Spleen (tissue), 11 donors: ENCODE measurements around the gene IMMP2L. TPM values are rescaled to one million over a fixed set of nuclear protein-coding genes. Genes with fewer than 3 reads are reported as not detected.

Experiments
- DNase-seq: peaks from one replicate; pipeline ENCODE4 v3.0.0-alpha.2; 2020
- H3K27ac ChIP-seq, 8 donors: fragments of 200-600 bp; sonication (generic) in 7 of 8; 1 replicate in 4 of 8; 2 replicates in 4 of 8; pipeline versions ENCODE4 v1.5.0 to v1.8.0; 2016 to 2021; ENCODE audit warnings: inconsistent platforms in 4 of 8, mild to moderate bottlenecking in 4 of 8, moderate library complexity in 1 of 8
- H3K27me3 ChIP-seq, 7 donors: fragments of 200-600 bp; sonication (generic) in 6 of 7; replicated peaks in 1 of 7; 1 replicate in 4 of 7; 2 replicates in 3 of 7; pipeline versions ENCODE4 v1.5.0 to v1.8.0; 2016 to 2021; ENCODE audit warnings: inconsistent platforms in 3 of 7, mild to moderate bottlenecking in 1 of 7
- H3K36me3 ChIP-seq, 6 donors: fragments of 200-600 bp; sonication (generic) in 5 of 6; 1 replicate in 4 of 6; 2 replicates in 2 of 6; pipeline versions ENCODE4 v1.5.0 to v1.8.0; 2016 to 2021; ENCODE audit warnings: inconsistent platforms in 2 of 6
- H3K4me1 ChIP-seq, 6 donors: fragments of 200-600 bp; sonication (generic) in 5 of 6; 1 replicate in 3 of 6; 2 replicates in 3 of 6; pipeline versions ENCODE4 v1.5.0 to v1.8.0; 2016 to 2021; ENCODE audit warnings: inconsistent platforms in 3 of 6
- H3K4me3 ChIP-seq, 8 donors: fragments of 200-600 bp; sonication (generic) in 7 of 8; 1 replicate in 4 of 8; 2 replicates in 4 of 8; pipeline versions ENCODE4 v1.5.0 to v1.8.0; 2016 to 2021; ENCODE audit warnings: inconsistent platforms in 4 of 8, mild to moderate bottlenecking in 4 of 8, moderate library complexity in 2 of 8
- H3K9me3 ChIP-seq, 8 donors: fragments of 200-600 bp; sonication (generic) in 7 of 8; 1 replicate in 4 of 8; 2 replicates in 4 of 8; pipeline versions ENCODE4 v1.5.0 to v1.8.0; 2016 to 2021; ENCODE audit warnings: inconsistent platforms in 4 of 8
- POLR2A ChIP-seq, 3 donors: fragments of 450-650 bp; IDR thresholded peaks; one replicate each; pipeline ENCODE4 v1.5.1; 2017; ENCODE audit warnings: antibody characterized with exemption in 3 of 3, mild to moderate bottlenecking in 1 of 3
- POLR2AphosphoS5 ChIP-seq, 3 donors: sonication (generic); formaldehyde crosslinking; IDR thresholded peaks; one replicate each; pipeline ENCODE4 v1.5.1; 2017; ENCODE audit warnings: antibody characterized with exemption in 3 of 3
- WGBS, 5 donors: extraction: QIAGEN DNeasy Blood & Tissue Kit in 3 of 5; methylation state at CpG; one replicate each; pipeline versions ENCODE4 v1.1.5 to v1.1.7; 2013 to 2018; 5-methylcytosine and 5-hydroxymethylcytosine counted together
- intact Hi-C: fragments of 100-400 bp; cut with DNase I; formaldehyde crosslinking; loops from one replicate; pipeline ENCODE4 v1.15.0; 2023; ENCODE audit warnings: low total_unique reads
- polyA plus RNA-seq, 3 donors: library from polyadenylated mRNA; stranded (reverse); fragments of 200-250 nt; gene quantifications; one replicate each; pipeline ENCODE4 v1.2.1, GENCODE V29; 2013
- total RNA-seq, 7 donors: library from RNA; depleted of rRNA in 3 of 7; stranded (reverse); fragments of >200 nt in 3 of 7; fragmentation: NEBNext Ultra II Directional in 4 of 7; extraction: Animal tissue kit (Norgen Biotek cat#: 25700) in 4 of 7; gene quantifications; one replicate each; pipeline versions ENCODE4 v1.1.0 to v1.2.1, GENCODE V29; 2016 to 2021
- TF ChIP-seq, protein P1 (sequence below), 11 experiments: fragments of 200-600 bp in 7 of 11; fragments of 450-650 bp in 4 of 11; sonication (generic) in 4 of 11; IDR thresholded peaks in 8 of 11; conservative IDR thresholded peaks in 3 of 11; 1 replicate in 7 of 11; 2 replicates in 4 of 11; pipeline versions ENCODE4 v1.4.0 to v1.8.0; 2016 to 2021; ENCODE audit warnings: antibody characterized with exemption in 11 of 11, inconsistent platforms in 4 of 11, mild to moderate bottlenecking in 1 of 11
- donor health status: healthy with polysubstance abuse.
- donor health status: DM: no; HTN: no; CAD: no; lungs with moderate emphysema.
- donor health status: DM: no; HTN: no; CAD: no.
- donor health status: Bipolar disorder and iron deficiency.
- donor health status: healthy.
- donor health status: DM: no; HTN: no; CAD: no.
- donor health status: DM: yes; HTN: yes; CAD: no.

IMMP2L gene
- total and polyA plus RNA-seq, 10 donors: 6.5 to 32.7 (median 9.8) TPM

DNA sequence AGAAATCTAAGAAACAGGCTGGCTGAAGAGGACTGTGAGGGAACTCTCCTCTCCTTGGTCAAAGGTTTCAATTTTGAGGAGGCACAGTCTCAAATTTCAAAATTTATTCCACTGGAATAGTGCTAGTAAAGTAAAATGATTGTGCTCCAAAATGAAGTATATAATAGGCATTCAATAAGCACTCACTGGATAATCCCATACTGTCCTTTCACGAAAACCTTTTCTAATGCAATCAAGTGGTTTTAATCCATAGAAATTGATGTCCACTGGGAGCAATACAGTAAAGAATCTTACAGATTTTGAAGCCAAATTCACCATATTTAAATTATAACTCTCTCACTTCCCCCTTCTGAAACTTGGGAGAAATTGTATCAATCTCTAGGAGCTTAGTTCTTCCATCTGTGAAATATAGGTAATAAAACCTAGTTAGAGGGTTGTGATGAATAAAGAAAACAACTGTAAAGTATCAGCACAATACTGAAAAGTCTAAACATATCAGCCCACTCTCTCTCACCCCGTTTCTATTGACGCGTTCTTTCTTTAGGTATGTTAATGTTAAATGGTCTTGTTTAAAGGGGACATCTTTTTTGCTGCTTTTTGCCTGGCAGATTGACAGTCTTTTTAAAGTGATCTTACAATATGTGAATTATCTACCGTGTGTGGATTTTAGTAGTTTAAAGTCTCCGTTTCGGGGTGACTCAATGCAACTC lies 512.2 kb downstream of the IMMP2L start:
- H3K27me3 ChIP-seq: no peaks in the 10 kb centered on the region
- H3K36me3 ChIP-seq: no peaks in the 10 kb centered on the region
- no peak overlapping the region for H3K27ac ChIP-seq
- WGBS, 5 donors: 75 to 80% (median 78%) methylated on average over 7 of the region's 7 CpGs
- H3K4me1 ChIP-seq: no peaks in the 10 kb centered on the region
- TF ChIP-seq POLR2A (IDR thresholded peaks at IDR 0.05) (no peak), POLR2AphosphoS5 (IDR thresholded peaks at IDR 0.05) (no peak)
- TF ChIP-seq, protein P1, sequence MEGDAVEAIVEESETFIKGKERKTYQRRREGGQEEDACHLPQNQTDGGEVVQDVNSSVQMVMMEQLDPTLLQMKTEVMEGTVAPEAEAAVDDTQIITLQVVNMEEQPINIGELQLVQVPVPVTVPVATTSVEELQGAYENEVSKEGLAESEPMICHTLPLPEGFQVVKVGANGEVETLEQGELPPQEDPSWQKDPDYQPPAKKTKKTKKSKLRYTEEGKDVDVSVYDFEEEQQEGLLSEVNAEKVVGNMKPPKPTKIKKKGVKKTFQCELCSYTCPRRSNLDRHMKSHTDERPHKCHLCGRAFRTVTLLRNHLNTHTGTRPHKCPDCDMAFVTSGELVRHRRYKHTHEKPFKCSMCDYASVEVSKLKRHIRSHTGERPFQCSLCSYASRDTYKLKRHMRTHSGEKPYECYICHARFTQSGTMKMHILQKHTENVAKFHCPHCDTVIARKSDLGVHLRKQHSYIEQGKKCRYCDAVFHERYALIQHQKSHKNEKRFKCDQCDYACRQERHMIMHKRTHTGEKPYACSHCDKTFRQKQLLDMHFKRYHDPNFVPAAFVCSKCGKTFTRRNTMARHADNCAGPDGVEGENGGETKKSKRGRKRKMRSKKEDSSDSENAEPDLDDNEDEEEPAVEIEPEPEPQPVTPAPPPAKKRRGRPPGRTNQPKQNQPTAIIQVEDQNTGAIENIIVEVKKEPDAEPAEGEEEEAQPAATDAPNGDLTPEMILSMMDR (IDR thresholded peaks at IDR 0.05 in 8 of 11, conservative IDR thresholded peaks at IDR 0.05 in 3 of 11): no peak
- intact Hi-C loops: no loop called here
- DNase-seq: no peak
- no peak overlapping the region for H3K4me3 ChIP-seq
- H3K9me3 ChIP-seq: no peaks in the 10 kb centered on the region

DNA sequence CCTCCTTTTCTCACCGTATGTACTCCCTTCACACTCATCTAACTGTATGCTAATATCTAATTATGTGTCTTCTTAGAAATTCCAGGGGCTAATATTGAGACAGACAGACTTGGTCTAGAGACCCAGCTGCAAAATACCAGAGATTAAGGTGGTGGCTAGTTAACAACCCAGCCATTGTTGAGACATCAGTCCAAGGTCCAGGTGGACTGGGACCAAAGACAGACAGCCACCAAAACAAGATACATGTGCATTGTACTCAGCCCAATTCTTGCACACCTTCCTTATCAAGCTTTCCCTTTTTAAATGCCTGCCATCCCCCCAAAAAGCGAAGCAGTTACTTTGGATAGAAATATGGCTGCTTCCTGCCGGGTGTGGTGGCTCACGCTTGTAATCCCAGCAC lies 514.7 kb downstream of the IMMP2L start:
- Histone ChIP-seq H3K4me1 (no peaks in the 10 kb centered on the region), H3K4me3 (no peak overlapping the region), H3K27ac (no peak overlapping the region), H3K36me3 (no peaks in the 10 kb centered on the region), H3K27me3 (no peaks in the 10 kb centered on the region), H3K9me3 (no peaks in the 10 kb centered on the region)
- WGBS, 5 donors: 88 to 97% (median 92%) methylated on average over 4 of the region's 4 CpGs
- no peak for DNase-seq
- intact Hi-C loops: no loop called here
- TF ChIP-seq POLR2A (IDR thresholded peaks at IDR 0.05) (no peak), POLR2AphosphoS5 (IDR thresholded peaks at IDR 0.05) (no peak)
- TF ChIP-seq, protein P1 (IDR thresholded peaks at IDR 0.05 in 8 of 11, conservative IDR thresholded peaks at IDR 0.05 in 3 of 11): no peak

DNA sequence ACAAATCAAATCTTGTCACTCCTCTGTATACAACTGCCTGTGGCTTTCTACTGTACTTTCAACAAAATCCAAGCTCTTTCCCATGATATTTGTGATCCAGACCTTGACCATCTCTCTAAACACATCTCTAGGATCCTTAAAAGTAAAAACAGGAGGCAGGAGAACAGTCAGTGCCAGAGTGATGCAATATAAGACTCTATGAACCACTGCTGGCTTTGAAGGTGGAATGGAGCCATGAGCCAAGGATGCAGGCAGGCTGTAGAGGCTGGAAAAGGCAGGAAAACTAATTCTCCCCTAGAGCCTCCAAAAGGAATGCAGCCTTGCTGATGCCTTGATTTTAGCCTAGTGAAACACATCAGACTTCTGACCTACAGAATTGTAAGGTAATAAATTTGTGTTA lies 516.8 kb downstream of the IMMP2L start:
- Histone ChIP-seq H3K27me3 (no peaks in the 10 kb centered on the region), H3K4me3 (no peak overlapping the region), H3K4me1 (no peaks in the 10 kb centered on the region), H3K9me3 (no peaks in the 10 kb centered on the region), H3K27ac (no peak overlapping the region), H3K36me3 (no peaks in the 10 kb centered on the region)
- no peak for TF ChIP-seq POLR2A (IDR thresholded peaks at IDR 0.05)
- TF ChIP-seq, protein P1 (IDR thresholded peaks at IDR 0.05 in 8 of 11, conservative IDR thresholded peaks at IDR 0.05 in 3 of 11): no peak
- no peak for TF ChIP-seq POLR2AphosphoS5 (IDR thresholded peaks at IDR 0.05)
- no peak for DNase-seq
- intact Hi-C loops: no loop called here

DNA sequence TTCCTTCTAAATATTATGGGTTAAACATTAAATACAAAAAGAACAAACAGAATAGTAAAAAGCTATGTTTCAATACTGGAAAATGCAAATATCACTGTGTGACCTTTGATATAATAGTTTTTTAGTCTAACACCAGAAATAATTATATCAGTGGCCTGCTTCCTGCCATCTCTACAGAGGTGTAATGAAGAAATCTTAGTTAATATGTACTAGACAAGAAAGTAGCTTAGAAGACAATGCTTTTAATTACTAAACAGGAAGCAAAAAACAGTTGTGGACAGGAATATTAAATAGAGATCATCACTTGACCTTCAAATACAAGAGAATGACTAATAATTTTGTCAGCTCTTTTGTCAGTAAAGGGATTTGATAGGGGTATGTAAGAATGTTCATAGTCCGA lies 518.7 kb downstream of the IMMP2L start:
- TF ChIP-seq POLR2A (IDR thresholded peaks at IDR 0.05): no peak
- TF ChIP-seq, protein P1 (IDR thresholded peaks at IDR 0.05 in 8 of 11, conservative IDR thresholded peaks at IDR 0.05 in 3 of 11): no peak
- TF ChIP-seq POLR2AphosphoS5 (IDR thresholded peaks at IDR 0.05): no peak
- no peak overlapping the region for H3K4me3 ChIP-seq
- H3K27me3 ChIP-seq: no peaks in the 10 kb centered on the region
- H3K27ac ChIP-seq: no peak overlapping the region
- WGBS, 5 donors: 79 to 97% (median 84%) methylated on average over 1 of the region's 1 CpG
- no peaks in the 10 kb centered on the region for H3K4me1 ChIP-seq
- H3K36me3 ChIP-seq: no peaks in the 10 kb centered on the region
- no peak for DNase-seq
- intact Hi-C loops: no loop called here
- H3K9me3 ChIP-seq: no peaks in the 10 kb centered on the region
